22Rv1 (cell line): ENCODE results near the gene PCCA.

Source experiments
- ZFX ChIP-seq: fragments of 450-650 bp; IDR thresholded peaks from 2 replicates; pipeline ENCODE4 v1.6.1; 2017; ENCODE audit warnings: antibody characterized with exemption, borderline replicate concordance
- TF ChIP-seq, protein P1 (sequence below): fragments of 450-650 bp; IDR thresholded peaks from 2 replicates; pipeline ENCODE4 v1.5.1; 2017; ENCODE audit warnings: mild to moderate bottlenecking

DNA sequence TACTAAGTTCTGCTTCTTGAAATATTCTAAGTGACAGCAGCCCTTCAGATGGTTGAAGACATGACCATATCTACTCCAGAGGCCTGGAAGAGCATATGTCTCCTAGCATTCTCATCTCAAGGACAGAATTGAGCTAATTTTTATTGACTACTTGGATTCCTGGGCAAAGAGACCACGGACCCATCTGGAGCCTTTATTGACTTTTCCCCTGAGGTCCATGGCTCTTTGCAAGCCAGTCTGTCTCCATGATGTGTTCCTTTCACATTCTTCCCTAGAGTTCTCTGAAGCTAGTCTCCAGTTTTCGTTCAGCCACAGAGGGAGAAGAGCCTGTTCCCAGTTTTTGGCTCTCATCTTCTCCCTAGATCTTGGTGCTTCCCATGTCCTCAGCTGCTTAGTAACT, 202.7 kb downstream of the PCCA start:
- TF ChIP-seq, protein P1, sequence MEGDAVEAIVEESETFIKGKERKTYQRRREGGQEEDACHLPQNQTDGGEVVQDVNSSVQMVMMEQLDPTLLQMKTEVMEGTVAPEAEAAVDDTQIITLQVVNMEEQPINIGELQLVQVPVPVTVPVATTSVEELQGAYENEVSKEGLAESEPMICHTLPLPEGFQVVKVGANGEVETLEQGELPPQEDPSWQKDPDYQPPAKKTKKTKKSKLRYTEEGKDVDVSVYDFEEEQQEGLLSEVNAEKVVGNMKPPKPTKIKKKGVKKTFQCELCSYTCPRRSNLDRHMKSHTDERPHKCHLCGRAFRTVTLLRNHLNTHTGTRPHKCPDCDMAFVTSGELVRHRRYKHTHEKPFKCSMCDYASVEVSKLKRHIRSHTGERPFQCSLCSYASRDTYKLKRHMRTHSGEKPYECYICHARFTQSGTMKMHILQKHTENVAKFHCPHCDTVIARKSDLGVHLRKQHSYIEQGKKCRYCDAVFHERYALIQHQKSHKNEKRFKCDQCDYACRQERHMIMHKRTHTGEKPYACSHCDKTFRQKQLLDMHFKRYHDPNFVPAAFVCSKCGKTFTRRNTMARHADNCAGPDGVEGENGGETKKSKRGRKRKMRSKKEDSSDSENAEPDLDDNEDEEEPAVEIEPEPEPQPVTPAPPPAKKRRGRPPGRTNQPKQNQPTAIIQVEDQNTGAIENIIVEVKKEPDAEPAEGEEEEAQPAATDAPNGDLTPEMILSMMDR: no peak
- no peak for TF ChIP-seq ZFX
